Measurements from ENCODE around the gene AARS2. TPM values are rescaled to one million over a fixed set of nuclear protein-coding genes. Genes with fewer than 3 reads are reported as not detected.

AARS2 gene
- total RNA-seq, 1 donor from 2014 or later = 19.6 TPM

- DNase-seq = no peak
Observed at GRCh38 chr6:44300292-44300823, 12.8 kb downstream of the AARS2 start.

GRCh38 chr6:44298864-44299263 is 14.3 kb downstream of the AARS2 start:
- no peak for DNase-seq

GRCh38 chr6:44298055-44298803 is 14.9 kb downstream of the AARS2 start:
- DNase-seq = no peak

- peak; percentile 51 for DNase-seq
Observed at GRCh38 chr6:44297063-44298038, 15.8 kb downstream of the AARS2 start.

DNA sequence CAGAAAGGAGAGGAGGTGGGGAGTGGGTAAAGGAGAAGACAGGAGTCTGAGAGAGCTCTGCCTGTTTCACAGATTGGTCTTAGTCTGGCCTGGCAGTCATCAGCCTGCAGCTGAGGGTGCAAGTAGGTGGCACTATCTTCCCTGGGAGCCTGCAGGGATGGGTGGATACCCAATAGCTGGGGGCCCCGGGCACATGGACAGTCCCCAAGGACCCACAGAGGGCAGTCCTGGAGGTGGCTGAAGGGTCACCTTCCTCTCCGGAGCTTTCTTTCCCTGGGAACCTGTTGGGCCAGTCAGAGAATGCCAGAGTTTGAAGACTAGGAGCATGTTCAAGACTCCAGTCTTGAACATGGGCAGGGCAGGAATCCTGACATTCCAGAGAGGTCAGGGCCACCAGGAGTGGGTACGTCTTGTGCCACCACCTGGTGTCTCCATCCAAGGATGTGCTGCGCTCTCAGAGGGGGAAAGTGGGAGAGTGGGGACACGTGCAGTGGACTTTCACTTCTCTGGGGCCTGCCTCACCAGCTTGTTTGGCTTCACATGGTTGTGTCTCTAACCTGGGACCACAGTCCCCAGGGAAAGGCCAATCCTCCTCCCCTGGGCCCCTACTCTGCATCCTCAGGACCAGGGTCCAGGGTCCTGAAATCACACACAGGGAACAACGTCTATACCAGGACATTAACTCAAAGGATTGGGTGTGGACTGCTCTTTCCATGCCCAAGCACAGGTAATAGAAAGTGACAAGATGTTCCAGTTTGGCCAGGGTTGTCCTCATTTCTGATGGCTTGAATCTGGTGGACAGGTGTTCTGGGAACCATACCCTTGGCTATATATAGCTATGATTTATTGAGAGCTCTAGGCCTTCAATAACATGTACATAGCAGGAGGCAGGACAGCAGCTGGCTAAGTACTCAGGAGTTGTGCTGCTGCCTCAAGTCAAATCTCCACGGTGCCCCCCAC is 18.0 kb downstream of the AARS2 start:
- DNase-seq = no peak

DNA sequence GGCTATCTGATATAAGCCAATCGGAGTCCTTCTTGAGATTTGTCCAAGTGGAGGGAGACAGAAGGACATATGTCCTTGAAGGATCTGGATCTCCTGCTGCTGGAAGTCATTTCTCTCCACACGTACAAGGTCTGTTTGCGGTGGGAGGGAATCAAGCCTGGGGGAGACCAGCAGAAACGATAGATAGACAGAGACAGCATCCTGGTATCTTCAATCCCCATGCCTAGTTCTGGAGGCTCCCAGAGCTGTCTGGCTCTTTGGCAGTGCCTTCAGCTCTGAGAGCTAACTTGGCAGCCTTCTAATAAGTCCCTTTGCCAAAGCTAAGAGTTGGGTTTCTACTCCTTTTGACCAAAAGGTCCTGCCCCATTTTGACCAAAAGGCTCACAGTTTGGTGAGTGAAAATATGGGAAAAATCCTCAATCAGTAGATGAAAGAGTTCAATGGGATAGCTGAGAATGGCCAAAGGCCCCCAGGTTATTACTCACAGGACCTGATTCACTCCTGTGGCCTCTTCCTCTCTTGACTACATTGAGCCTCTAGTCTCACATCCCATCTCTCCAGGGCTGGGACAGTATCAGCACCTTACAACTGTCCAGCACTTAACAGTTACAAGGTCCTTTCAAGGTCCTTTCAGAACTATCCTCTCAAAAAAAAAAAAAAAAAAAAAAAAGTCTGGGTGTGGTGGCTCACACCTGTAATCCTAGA is 20.3 kb downstream of the AARS2 start:
- no peak for DNase-seq

GRCh38 chr6:44291841-44292240 is 21.3 kb downstream of the AARS2 start:
- DNase-seq = no peak

DNA sequence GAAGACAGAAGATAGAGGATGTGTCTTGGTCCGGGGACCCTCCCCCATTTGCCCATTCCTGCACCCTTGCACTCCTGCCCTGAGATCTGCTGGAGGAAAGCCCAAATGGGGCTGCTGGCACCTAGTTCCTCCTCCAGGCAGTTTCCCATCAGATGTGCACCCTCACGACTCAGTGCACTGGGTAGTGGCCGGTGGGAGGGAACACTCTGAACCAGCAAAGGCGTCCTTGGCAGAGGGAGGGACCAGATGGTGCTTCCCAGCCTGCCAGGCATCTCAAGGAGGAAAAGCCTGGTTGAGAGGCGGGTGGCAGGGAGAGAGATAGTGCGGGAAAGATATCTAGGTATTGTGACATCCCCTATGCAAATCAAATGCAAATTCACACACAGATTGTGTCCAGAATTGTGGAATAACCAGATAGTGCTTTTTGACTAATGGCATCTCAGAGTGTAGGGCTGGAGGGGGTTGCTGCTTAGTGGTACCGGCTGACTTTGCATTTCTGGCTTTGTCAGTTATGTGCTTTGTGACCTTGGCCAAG is 23.4 kb downstream of the AARS2 start:
- no peak for DNase-seq

GRCh38 chr6:44286747-44287146 is 26.4 kb downstream of the AARS2 start:
- DNase-seq = no peak

GRCh38 chr6:44286285-44286565 is 26.9 kb downstream of the AARS2 start:
- DNase-seq = no peak

GRCh38 chr6:44285552-44286284 is 27.4 kb downstream of the AARS2 start:
- DNase-seq = peak; percentile 54

DNA sequence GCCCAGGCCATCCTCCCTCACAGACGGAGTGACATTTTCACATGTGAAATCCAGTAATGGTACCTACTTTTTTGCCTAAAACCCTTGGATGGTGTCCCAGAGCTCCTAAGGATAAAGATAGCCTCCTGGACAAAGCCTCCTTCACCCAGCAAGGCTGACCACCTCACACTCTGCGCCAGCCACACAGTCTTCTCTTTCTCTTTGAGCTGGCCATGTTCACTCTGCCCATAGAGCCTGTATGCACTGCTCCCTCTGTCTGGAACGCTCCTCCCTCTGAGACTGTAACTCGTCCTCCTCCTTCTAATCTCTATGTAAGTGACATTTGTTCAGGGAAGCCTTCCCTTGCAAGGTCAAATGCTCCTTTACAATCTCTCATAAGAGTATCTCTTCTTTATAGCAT is 28.3 kb downstream of the AARS2 start:
- DNase-seq = no peak

DNA sequence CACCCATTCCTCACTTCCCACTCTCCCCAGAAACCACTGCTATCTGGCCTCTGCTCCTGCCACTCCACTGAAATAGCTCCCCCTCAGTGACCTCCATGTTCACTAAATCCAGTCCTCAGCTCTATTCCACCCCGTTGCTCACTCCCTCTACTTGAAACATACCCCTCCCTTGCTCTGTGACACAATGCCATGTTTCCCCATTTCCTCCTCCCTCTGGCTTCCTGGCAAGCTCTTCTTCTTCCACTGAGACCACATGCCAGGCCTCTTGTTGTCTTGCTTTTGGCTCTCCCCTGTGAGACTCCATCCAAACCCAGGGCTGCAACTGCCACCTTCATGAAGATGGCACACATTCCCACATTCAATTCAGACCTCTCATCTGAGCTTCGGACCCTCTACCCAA is 29.0 kb downstream of the AARS2 start:
- DNase-seq = no peak

DNA sequence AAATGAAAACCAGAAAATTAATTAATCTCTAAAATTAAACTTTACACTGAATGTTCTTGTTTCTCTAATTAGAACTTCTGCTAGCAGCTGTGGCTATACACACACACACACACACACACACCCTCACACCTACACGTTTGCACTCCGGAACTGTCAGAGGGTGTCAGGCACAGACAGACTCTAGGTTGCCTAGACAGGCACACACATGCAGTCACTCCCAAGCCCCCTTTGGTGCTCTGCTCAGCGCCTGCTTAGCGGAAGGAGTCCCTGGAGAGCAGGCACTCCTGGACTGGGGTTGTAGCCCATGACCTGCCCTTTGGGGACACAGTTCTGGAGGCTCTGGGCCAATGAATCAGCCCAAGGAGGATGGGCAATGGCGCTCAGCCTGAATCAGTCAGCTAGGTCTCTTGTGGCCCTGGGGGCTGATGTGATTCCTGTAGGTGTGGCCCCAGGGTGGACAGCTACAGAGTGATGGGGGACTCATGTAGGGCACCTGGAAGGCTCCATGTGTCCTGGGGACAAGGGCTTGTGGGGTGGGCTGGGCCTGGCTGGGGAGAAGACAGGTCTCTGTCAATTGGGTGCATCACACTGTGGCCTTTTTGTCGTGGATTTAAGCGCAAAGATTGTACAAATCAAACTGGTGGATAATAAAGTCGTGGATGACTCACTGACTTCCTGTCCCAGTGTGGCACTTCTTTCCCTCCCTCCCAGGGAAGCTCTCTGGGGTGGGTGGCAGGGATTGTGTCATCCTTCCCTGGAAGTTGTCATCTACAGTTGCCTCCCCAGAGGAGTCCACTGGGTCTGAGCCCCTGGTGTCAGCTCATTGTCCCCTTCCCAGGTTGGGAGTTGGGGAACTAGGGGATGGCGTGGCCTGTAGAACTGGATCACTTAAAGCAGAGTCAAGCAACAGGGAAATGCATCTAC is 34.1 kb downstream of the AARS2 start:
- DNase-seq = no peak

GRCh38 chr6:44278315-44278714 is 34.8 kb downstream of the AARS2 start:
- no peak for DNase-seq

DNA sequence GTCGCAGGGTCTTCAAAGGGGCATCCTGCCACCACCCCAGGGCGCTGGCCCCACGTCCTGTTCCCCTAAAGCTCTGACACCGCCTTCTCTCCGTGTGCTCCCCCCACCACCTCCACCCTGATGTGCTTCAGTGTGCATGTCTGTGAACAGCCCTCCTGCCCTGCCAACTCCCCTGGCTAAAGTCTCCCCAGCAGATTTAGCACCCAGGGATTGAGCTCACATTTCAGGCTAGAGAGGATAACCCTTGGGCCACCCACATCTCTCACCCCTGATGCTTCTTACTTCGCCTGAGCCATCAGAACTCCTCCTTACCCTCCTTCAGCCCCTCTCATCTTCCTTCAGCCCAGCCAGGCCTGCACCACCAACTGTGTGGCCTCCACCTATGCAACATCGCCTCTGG is 35.4 kb downstream of the AARS2 start:
- no peak for DNase-seq

DNA sequence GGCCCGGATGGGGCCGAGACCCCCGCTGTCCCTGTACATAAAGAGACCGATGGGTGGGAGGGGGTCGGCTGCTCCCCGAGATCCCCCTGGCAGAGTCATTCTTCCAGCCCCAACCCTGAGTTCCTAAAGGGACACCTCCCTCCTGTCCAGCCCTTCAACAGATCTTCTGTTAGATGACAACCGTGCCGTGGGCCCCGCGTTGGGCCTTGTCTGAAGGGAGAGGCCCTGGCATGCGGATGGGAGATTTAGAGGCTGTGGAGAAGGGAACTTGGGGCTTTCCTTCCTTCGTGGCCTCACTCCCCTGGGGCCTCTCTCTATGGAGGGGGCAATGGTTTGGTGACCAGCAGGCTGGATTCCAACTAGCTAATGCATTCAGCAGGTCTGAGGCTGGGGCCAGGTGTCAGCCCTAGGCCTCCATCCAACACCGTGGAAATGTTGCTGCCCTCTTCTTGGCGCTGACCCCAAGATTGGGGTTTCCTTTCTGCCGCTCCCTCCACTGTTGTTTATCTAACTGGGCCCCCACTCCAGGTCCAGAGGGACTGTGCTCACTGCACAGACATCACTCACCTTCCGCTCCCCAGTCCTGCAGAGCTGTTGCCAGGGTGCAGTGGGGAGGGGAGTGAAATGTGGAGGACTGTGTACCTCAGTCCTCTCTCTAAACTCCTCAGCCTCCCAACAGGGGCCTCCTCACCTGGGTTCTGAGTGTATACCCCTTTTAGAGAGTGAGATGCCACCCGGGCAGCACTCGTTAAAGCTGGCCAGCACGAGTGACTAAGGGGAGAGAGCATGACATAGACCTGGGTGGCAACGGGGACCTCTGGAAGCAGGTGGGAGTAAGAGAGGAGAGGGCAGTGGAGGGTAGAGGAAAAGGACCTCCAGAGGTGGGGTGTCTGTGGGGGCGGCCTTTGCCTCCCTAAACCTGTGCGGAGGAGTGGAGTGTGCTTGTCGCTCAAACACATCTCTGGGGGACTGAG is 36.2 kb downstream of the AARS2 start:
- DNase-seq = no peak
